Measurements from ENCODE around the gene GRPEL1.

GRPEL1 gene

GRCh38 chr4:7014815-7015214, 53.0 kb downstream of the GRPEL1 start:
- Histone ChIP-seq H3K36me3 (ENCODE audit: control insufficient read depth, insufficient read depth, low read length) (peaks cover 11% of the 10 kb centered on the region), H3K79me2 (ENCODE audit: control insufficient read depth, insufficient read depth, low read length) (no peaks in the 10 kb centered on the region), H3K4me2 (ENCODE audit: low read length) (no peak overlapping the region), H3K4ac (ENCODE audit: low read depth, low read length) (no peak overlapping the region), H2BK120ac (ENCODE audit: low read depth, low read length) (no peak overlapping the region), H3K79me1 (ENCODE audit: low read length) (no peaks in the 10 kb centered on the region), H3K4me1 (ENCODE audit: control insufficient read depth, low read depth, low read length) (no peaks in the 10 kb centered on the region), H2AK5ac (ENCODE audit: low read length) (no peak overlapping the region), H4K8ac (ENCODE audit: low read depth, low read length) (no peak overlapping the region), H3K27ac (ENCODE audit: low read depth, low read length) (no peak overlapping the region), H2BK15ac (replicated peaks; ENCODE audit: low read depth) (no peak overlapping the region), H3K9ac (ENCODE audit: low read length) (no peak overlapping the region), H4K5ac (ENCODE audit: low read length) (no peak overlapping the region), H3K56ac (ENCODE audit: low read length) (no peak overlapping the region), H3K23ac (ENCODE audit: low read length) (no peak overlapping the region), H3K4me3 (ENCODE audit: low read length) (no peak overlapping the region), H2BK5ac (ENCODE audit: low read length) (no peak overlapping the region), H3K18ac (ENCODE audit: low read length) (no peak overlapping the region), H3K27me3 (ENCODE audit: insufficient read depth, low read length, poor library complexity) (no peaks in the 10 kb centered on the region)
- no peak for DNase-seq
- no CpG with 5 or more reads among the region's 12 CpGs for WGBS (ENCODE audit: extremely low coverage, insufficient coverage, low lambda C conversion rate)

- no peak overlapping the region for H3K4me3 ChIP-seq (ENCODE audit: low read length)
- H3K4me1 ChIP-seq (ENCODE audit: control insufficient read depth, low read depth, low read length), result no peaks in the 10 kb centered on the region
- H2BK5ac ChIP-seq (ENCODE audit: low read length), result no peak overlapping the region
- no peak overlapping the region for H3K18ac ChIP-seq (ENCODE audit: low read length)
- H3K23ac ChIP-seq (ENCODE audit: low read length), result no peak overlapping the region
- no peaks in the 10 kb centered on the region for H3K27me3 ChIP-seq (ENCODE audit: insufficient read depth, low read length, poor library complexity)
- H4K8ac ChIP-seq (ENCODE audit: low read depth, low read length), result no peak overlapping the region
- DNase-seq, result no peak
- no CpG with 5 or more reads among the region's 11 CpGs for WGBS (ENCODE audit: extremely low coverage, insufficient coverage, low lambda C conversion rate)
- H3K79me2 ChIP-seq (ENCODE audit: control insufficient read depth, insufficient read depth, low read length), result no peaks in the 10 kb centered on the region
- no peak overlapping the region for H3K4me2 ChIP-seq (ENCODE audit: low read length)
- H2BK120ac ChIP-seq (ENCODE audit: low read depth, low read length), result no peak overlapping the region
- no peak overlapping the region for H3K9ac ChIP-seq (ENCODE audit: low read length)
- H4K5ac ChIP-seq (ENCODE audit: low read length), result no peak overlapping the region
- no peak overlapping the region for H3K27ac ChIP-seq (ENCODE audit: low read depth, low read length)
- H2BK15ac ChIP-seq (replicated peaks; ENCODE audit: low read depth), result no peak overlapping the region
- H3K36me3 ChIP-seq (ENCODE audit: control insufficient read depth, insufficient read depth, low read length), result peaks cover 11% of the 10 kb centered on the region
- no peak overlapping the region for H3K56ac ChIP-seq (ENCODE audit: low read length)
- H2AK5ac ChIP-seq (ENCODE audit: low read length), result no peak overlapping the region
- H3K79me1 ChIP-seq (ENCODE audit: low read length), result peaks cover 2% of the 10 kb centered on the region
- H3K4ac ChIP-seq (ENCODE audit: low read depth, low read length), result no peak overlapping the region
Measured at GRCh38 chr4:7013175-7013574, 54.7 kb downstream of the GRPEL1 start.

DNA sequence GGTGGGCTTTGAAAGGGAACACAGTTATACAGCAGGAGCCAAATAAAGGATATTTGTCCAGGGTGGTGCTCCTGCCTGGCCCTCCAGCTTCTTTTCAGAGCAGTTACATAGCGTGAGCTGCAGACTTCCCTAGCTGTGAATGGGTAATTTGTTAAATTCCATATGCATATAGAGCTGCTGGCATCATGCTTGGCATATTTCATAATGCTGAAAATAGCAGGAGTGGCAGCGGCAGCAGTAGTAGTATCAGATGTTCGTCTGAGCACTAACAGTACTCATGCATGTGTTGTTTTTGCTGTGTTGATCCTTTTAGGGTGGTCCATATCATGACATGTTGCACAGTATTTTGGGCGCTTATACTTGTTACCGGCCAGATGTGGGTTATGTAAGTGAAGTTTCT, 58.3 kb downstream of the GRPEL1 start:
- Histone ChIP-seq H3K79me1 (ENCODE audit: low read length) (peaks cover 2% of the 10 kb centered on the region), H4K8ac (ENCODE audit: low read depth, low read length) (no peak overlapping the region), H2AK5ac (ENCODE audit: low read length) (no peak overlapping the region), H3K36me3 (ENCODE audit: control insufficient read depth, insufficient read depth, low read length) (peaks cover 2% of the 10 kb centered on the region), H3K23ac (ENCODE audit: low read length) (no peak overlapping the region), H3K9ac (ENCODE audit: low read length) (no peak overlapping the region), H3K4ac (ENCODE audit: low read depth, low read length) (no peak overlapping the region), H3K18ac (ENCODE audit: low read length) (no peak overlapping the region), H3K56ac (ENCODE audit: low read length) (no peak overlapping the region), H3K4me1 (ENCODE audit: control insufficient read depth, low read depth, low read length) (no peaks in the 10 kb centered on the region), H2BK5ac (ENCODE audit: low read length) (no peak overlapping the region), H3K4me2 (ENCODE audit: low read length) (no peak overlapping the region), H2BK120ac (ENCODE audit: low read depth, low read length) (no peak overlapping the region), H2BK15ac (replicated peaks; ENCODE audit: low read depth) (no peak overlapping the region), H3K4me3 (ENCODE audit: low read length) (no peak overlapping the region), H3K27me3 (ENCODE audit: insufficient read depth, low read length, poor library complexity) (no peaks in the 10 kb centered on the region), H4K5ac (ENCODE audit: low read length) (no peak overlapping the region), H3K27ac (ENCODE audit: low read depth, low read length) (no peak overlapping the region), H3K79me2 (ENCODE audit: control insufficient read depth, insufficient read depth, low read length) (no peaks in the 10 kb centered on the region)
- no CpG with 5 or more reads among the region's 5 CpGs for WGBS (ENCODE audit: extremely low coverage, insufficient coverage, low lambda C conversion rate)
- no peak for DNase-seq
